NCI-H2107 (cell line): ENCODE results near the gene NCOA5.
"Not testable (repeated sequence)": the region's sequence is repeated elsewhere in the genome, so short reads cannot be mapped to it uniquely, and the experiment has no call there.

Experiments
- DNase-seq: peaks from one replicate; lab custom pipeline; 2025; lab: John Stamatoyannopoulos, UW

The NCOA5 gene

GRCh38 chr20:46120136-46120535 is 30.4 kb upstream of the NCOA5 start:
- DNase-seq: no peak

- DNase-seq: no peak
Observed at GRCh38 chr20:46119547-46119946, 29.8 kb upstream of the NCOA5 start.

- no peak for DNase-seq
Observed at GRCh38 chr20:46119028-46119546, 29.3 kb upstream of the NCOA5 start.

GRCh38 chr20:46118481-46119020 is 28.8 kb upstream of the NCOA5 start:
- no peak for DNase-seq

GRCh38 chr20:46117704-46118467 is 28.1 kb upstream of the NCOA5 start, which contains the start of gene CD40:
TSS of gene CD40 (plus strand) at chr20:46118314. CDS start at chr20:46118344, 30 bp downstream.
- DNase-seq: no peak

- no peak for DNase-seq
Observed at GRCh38 chr20:46114449-46114848, 24.7 kb upstream of the NCOA5 start.

- DNase-seq: no peak
Observed at GRCh38 chr20:46113113-46113470, 23.3 kb upstream of the NCOA5 start.

GRCh38 chr20:46112430-46113112 is 22.8 kb upstream of the NCOA5 start:
- no peak for DNase-seq

GRCh38 chr20:46111836-46112212 is 22.1 kb upstream of the NCOA5 start:
- DNase-seq: no peak

- DNase-seq: no peak
Observed at GRCh38 chr20:46111028-46111835, 21.5 kb upstream of the NCOA5 start.

GRCh38 chr20:46108976-46109375 is 19.2 kb upstream of the NCOA5 start:
- no peak for DNase-seq

GRCh38 chr20:46108435-46108841 is 18.7 kb upstream of the NCOA5 start:
- no peak for DNase-seq

- DNase-seq: no peak
Observed at GRCh38 chr20:46107061-46107460, 17.3 kb upstream of the NCOA5 start.

- no peak for DNase-seq
Observed at GRCh38 chr20:46104262-46104661, 14.5 kb upstream of the NCOA5 start.

- no peak for DNase-seq
Observed at GRCh38 chr20:46102940-46103339, 13.2 kb upstream of the NCOA5 start.

- no peak for DNase-seq
Observed at GRCh38 chr20:46101957-46102356, 12.2 kb upstream of the NCOA5 start.

- DNase-seq: no peak
Observed at GRCh38 chr20:46100988-46101387, 11.2 kb upstream of the NCOA5 start.

- not testable (repeated sequence) for DNase-seq
Observed at GRCh38 chr20:46100444-46100843, 10.7 kb upstream of the NCOA5 start.

- DNase-seq: no peak
Observed at GRCh38 chr20:46099491-46100287, 9.9 kb upstream of the NCOA5 start.

GRCh38 chr20:46093531-46093930 is 3.8 kb upstream of the NCOA5 start:
- DNase-seq: no peak
